Liver (tissue), 9 donors: ENCODE data around the gene CBFA2T2. TPM values are rescaled to one million over a fixed set of nuclear protein-coding genes. Genes with fewer than 3 reads are reported as not detected.

Source experiments
- DNase-seq: peaks from one replicate; pipeline ENCODE4 v3.0.0-alpha.2; 2017; ENCODE audit warnings: low spot score
- H3K27ac ChIP-seq, 2 donors: one replicate each; pipeline ENCODE4 v1.7.0; 2013; ENCODE audit warnings: inconsistent platforms in 2 of 2, low read length in 2 of 2, control low read depth in 1 of 2, low read depth in 1 of 2, mild to moderate bottlenecking in 1 of 2
- H3K27me3 ChIP-seq, 4 donors: one replicate each; pipeline versions ENCODE4 v1.6.1 to v1.7.0; 2013; ENCODE audit warnings: low read length in 3 of 4, inconsistent platforms in 1 of 4, mild to moderate bottlenecking in 1 of 4, moderate library complexity in 1 of 4; ENCODE audit not compliant: control insufficient read depth in 4 of 4, insufficient read depth in 4 of 4
- H3K36me3 ChIP-seq, 4 donors: one replicate each; pipeline versions ENCODE4 v1.6.1 to v1.7.0; 2013; ENCODE audit warnings: low read length in 3 of 4, mild to moderate bottlenecking in 3 of 4, low read depth in 1 of 4, moderate library complexity in 1 of 4; ENCODE audit not compliant: control insufficient read depth in 4 of 4, insufficient read depth in 3 of 4
- H3K4me1 ChIP-seq, 4 donors: one replicate each; pipeline versions ENCODE4 v1.6.1 to v1.7.0; 2013; ENCODE audit warnings: low read length in 3 of 4, mild to moderate bottlenecking in 3 of 4, moderate library complexity in 1 of 4; ENCODE audit not compliant: control insufficient read depth in 4 of 4, insufficient read depth in 4 of 4
- H3K4me3 ChIP-seq, 3 donors: one replicate each; pipeline versions ENCODE4 v1.6.1 to v1.7.0; 2013; ENCODE audit warnings: low read length in 3 of 3, control low read depth in 1 of 3, low read depth in 1 of 3, mild to moderate bottlenecking in 1 of 3
- H3K9ac ChIP-seq, 2 donors: one replicate each; pipeline ENCODE4 v1.7.0; 2013; ENCODE audit warnings: low read length in 2 of 2, mild to moderate bottlenecking in 2 of 2, moderate library complexity in 2 of 2, control low read depth in 1 of 2, low read depth in 1 of 2
- H3K9me3 ChIP-seq, 4 donors: one replicate each; pipeline versions ENCODE4 v1.6.1 to v1.7.0; 2013; ENCODE audit warnings: low read length in 3 of 4; ENCODE audit not compliant: control insufficient read depth in 4 of 4
- CTCF ChIP-seq: fragments of 150-350 bp; IDR thresholded peaks from 2 replicates; pipeline ENCODE4 v1.5.1; 2017; ENCODE audit warnings: improper control_type of control experiment, low read depth, low read length; ENCODE audit not compliant: missing input control
- FOXA2 ChIP-seq: IDR thresholded peaks from 2 replicates; pipeline ENCODE4 v1.6.1; 2016; ENCODE audit warnings: antibody characterized with exemption
- HNF4A ChIP-seq, 2 donors: conservative IDR thresholded peaks; 2 replicates each; pipeline ENCODE4 v1.6.1; 2016; ENCODE audit warnings: antibody characterized with exemption in 2 of 2, mild to moderate bottlenecking in 2 of 2
- HNF4G ChIP-seq: IDR thresholded peaks from 2 replicates; pipeline ENCODE4 v1.6.1; 2016; ENCODE audit warnings: antibody characterized with exemption
- MAX ChIP-seq: IDR thresholded peaks from 2 replicates; pipeline ENCODE4 v1.6.1; 2016; ENCODE audit warnings: antibody characterized with exemption
- RAD21 ChIP-seq, 2 donors: IDR thresholded peaks; 2 replicates each; pipeline ENCODE4 v1.6.1; 2016; ENCODE audit warnings: antibody characterized with exemption in 2 of 2, mild to moderate bottlenecking in 2 of 2
- REST ChIP-seq: IDR thresholded peaks from 2 replicates; pipeline ENCODE4 v1.6.1; 2016; ENCODE audit warnings: antibody characterized with exemption, mild to moderate bottlenecking
- RXRA ChIP-seq, 2 donors: IDR thresholded peaks; 2 replicates each; pipeline ENCODE4 v1.6.1; 2017 to 2018; ENCODE audit warnings: antibody characterized with exemption in 2 of 2, mild to moderate bottlenecking in 1 of 2
- SP1 ChIP-seq: IDR thresholded peaks from 2 replicates; pipeline ENCODE4 v1.6.1; 2018; ENCODE audit warnings: antibody characterized with exemption, mild to moderate bottlenecking
- TAF1 ChIP-seq: conservative IDR thresholded peaks from 2 replicates; pipeline ENCODE4 v1.6.1; 2016; ENCODE audit warnings: antibody characterized with exemption, mild to moderate bottlenecking
- YY1 ChIP-seq: IDR thresholded peaks from 2 replicates; pipeline ENCODE4 v1.6.1; 2016; ENCODE audit warnings: antibody characterized with exemption, mild to moderate bottlenecking
- WGBS: extraction: QIAGEN DNeasy Blood & Tissue Kit; methylation state at CpG from one replicate; pipeline ENCODE4 v1.1.7; 2013; 5-methylcytosine and 5-hydroxymethylcytosine counted together
- polyA plus RNA-seq, 2 donors: library from polyadenylated mRNA; stranded (reverse) in 1 of 2; unstranded in 1 of 2; fragments of 200-250 nt in 1 of 2; fragments of >200 nt in 1 of 2; fragmentation: Nextera tagmentation in 1 of 2; extraction: Ambion mirVana in 1 of 2; gene quantifications; one replicate each; pipeline versions ENCODE4 v1.2.1 to v1.2.3, GENCODE V29; 2013 to 2015
- total RNA-seq, 2 donors: library from RNA; depleted of rRNA; stranded (reverse); fragments of >200 nt; gene quantifications; one replicate each; pipeline ENCODE4 v1.2.3, GENCODE V29; 2014
- TF ChIP-seq, protein P1 (sequence below): IDR thresholded peaks from 2 replicates; pipeline ENCODE4 v1.6.1; 2016; ENCODE audit warnings: antibody characterized with exemption
- donor health status: healthy.
- donor health status: healthy.
- donor health status: healthy.
- donor health status: healthy.
- donor health status: healthy.

CBFA2T2 gene
- total and polyA plus RNA-seq, 4 donors = 2.0 to 5.5 (median 5.3) TPM

DNA sequence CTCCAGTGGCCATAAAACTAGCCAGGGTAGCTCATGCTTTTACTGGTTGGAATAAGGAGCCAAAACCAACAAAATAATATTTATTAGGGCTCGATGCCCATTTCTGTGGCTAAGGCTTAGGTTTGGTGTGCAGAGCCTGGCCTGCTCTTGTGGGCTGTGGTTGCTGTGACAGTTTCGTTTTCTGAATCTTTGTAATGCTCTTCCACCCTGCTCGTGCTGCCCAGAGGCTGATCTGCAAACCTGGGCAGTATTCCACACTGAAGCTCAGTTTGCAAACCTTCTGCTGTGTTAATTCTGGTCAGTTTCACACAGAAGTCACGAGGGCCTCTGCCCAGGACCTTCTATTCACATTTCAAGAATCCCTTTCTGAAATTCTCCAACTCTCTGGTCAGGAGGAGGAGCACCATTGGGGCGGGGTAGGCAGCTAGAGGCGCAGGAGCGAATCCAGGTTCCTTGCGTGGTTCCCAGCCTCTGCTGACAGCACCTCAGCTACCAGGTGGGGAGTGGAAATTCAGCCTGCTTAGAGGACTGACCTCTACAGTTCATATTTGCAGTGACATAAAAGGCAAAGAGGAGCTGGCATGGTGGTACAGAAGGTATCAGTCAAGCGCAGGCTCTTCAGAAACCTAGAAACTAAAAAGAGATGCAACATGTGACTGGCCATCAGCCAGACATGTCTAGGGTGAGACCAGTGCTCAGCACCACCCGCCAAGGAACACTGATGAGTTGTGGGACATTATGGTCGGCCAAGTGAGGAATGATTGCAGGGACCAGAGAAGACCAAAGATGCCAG lies 157.9 kb downstream of the CBFA2T2 start:
- Histone ChIP-seq H3K4me3 (peak overlapping the region; percentile 5 to 55 (median 44)), H3K27me3 (no peaks in the 10 kb centered on the region), H3K36me3 (peaks cover 4 to 16% (median 12%) of the 10 kb centered on the region in 4 donors), H3K9ac (peak overlapping the region in 1 of 2 donors; percentile 8), H3K9me3 (no peaks in the 10 kb centered on the region), H3K27ac (peak overlapping the region; percentile 61 to 67), H3K4me1 (peaks cover 0 to 28% (median 21%) of the 10 kb centered on the region in 4 donors)
- 46% methylated on average over 11 of the region's 11 CpGs for WGBS
- TF ChIP-seq, protein P1, sequence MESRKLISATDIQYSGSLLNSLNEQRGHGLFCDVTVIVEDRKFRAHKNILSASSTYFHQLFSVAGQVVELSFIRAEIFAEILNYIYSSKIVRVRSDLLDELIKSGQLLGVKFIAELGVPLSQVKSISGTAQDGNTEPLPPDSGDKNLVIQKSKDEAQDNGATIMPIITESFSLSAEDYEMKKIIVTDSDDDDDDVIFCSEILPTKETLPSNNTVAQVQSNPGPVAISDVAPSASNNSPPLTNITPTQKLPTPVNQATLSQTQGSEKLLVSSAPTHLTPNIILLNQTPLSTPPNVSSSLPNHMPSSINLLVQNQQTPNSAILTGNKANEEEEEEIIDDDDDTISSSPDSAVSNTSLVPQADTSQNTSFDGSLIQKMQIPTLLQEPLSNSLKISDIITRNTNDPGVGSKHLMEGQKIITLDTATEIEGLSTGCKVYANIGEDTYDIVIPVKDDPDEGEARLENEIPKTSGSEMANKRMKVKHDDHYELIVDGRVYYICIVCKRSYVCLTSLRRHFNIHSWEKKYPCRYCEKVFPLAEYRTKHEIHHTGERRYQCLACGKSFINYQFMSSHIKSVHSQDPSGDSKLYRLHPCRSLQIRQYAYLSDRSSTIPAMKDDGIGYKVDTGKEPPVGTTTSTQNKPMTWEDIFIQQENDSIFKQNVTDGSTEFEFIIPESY = peak; percentile 30
- TF ChIP-seq CTCF (no peak), FOXA2 (no peak), TAF1 (no peak), YY1 (peak; percentile 70), RAD21 (IDR thresholded peaks at IDR 0.05) (peak; percentile 43 to 52), SP1 (no peak), RXRA (IDR thresholded peaks at IDR 0.05) (peak; percentile 18 to 49), REST (no peak), HNF4A (conservative IDR thresholded peaks at IDR 0.05) (peak; percentile 17 to 20)
- DNase-seq = no peak

GRCh38 chr20:33648396-33649004 lies 158.6 kb downstream of the CBFA2T2 start:
- Histone ChIP-seq H3K4me3 (peak overlapping the region in 1 of 3 donors; percentile 55), H3K4me1 (peaks cover 0 to 33% (median 25%) of the 10 kb centered on the region in 4 donors), H3K27ac (peak overlapping the region in 1 of 2 donors; percentile 61), H3K36me3 (peaks cover 4 to 16% (median 11%) of the 10 kb centered on the region in 4 donors), H3K27me3 (no peaks in the 10 kb centered on the region), H3K9ac (no peak overlapping the region), H3K9me3 (no peaks in the 10 kb centered on the region)
- no peak for DNase-seq
- TF ChIP-seq HNF4G (no peak), MAX (no peak)
- WGBS = 88% methylated on average over 14 of the region's 14 CpGs
